Stimulated activated CD8-positive, alpha-beta memory T cell treated with anti-CD3 and anti-CD28 coated beads, Interleukin-7, amount 100 ng/mL, for 4 hours (primary cell): Measurements from ENCODE around the gene ZBTB18.

Source experiments
- DNase-seq, 2 donors: peaks; one replicate each; pipeline ENCODE4 v3.0.0-alpha.2; 2020; ENCODE audit warnings: low read depth in 2 of 2

Gene ZBTB18

DNA sequence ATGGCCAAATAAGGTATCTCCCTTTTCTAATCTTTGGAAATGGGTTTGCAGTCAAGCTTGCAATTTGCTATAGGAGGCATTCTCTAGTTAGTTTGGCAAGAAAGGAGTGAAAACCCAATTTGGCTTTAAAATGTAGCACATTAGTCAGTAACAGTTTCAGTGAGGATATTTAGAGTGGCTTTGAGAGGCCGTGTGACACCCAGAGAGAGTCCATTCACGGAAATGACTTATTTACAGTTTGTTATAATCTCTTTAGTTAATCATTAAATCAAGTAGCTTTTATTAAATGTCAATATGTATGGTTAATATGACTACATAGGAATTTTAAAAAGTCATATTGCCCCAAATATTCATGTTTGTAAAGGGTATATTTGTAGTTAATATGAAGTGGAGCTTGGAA is 9.6 kb downstream of the ZBTB18 start:
- no peak for DNase-seq

DNA sequence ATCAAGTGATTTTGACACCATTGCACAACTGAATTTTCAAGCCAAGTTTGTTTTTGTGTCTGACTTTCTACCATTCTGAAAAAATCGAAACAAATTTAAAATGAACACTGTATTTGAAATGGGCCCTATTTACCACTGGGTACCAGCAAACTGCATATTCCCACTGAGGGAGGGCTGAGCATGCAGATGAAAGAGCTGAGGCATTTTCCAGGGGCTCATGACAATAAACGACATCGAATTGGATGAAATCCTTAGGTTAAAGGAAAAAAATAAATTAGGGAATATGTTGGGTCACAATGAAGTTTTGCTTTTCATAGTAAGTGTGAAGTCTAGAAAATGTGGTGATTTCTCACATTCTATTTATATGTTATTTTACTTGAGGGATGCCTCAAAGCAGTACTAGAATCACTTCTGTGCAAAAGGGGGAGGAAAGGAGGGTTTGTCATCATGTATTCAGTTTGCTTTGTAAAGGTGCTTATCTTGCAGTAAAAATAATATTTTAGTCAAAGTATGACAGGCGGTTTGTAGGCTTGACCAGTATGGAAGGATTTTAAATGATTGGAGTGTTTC is 11.2 kb downstream of the ZBTB18 start:
- DNase-seq: no peak

DNA sequence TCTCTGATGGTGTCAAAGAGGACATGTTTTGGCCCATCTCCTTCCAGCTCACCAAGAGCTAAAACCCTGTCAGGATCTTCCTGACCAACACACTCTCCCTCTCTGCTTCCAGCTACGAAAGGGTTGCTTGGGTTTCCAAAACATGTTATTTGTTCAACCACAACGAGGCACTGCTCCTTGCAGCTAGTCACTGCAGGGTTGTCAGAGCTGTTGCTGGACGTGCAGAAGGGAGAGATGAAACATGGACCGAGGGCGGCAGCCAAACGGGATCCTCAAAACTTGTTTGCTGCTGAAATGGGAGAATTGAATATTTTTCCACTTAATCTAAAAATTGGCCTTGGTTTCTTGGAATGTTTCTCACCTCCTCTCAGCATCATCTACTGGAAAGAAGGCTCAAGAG is 12.4 kb downstream of the ZBTB18 start:
- no peak for DNase-seq

DNA sequence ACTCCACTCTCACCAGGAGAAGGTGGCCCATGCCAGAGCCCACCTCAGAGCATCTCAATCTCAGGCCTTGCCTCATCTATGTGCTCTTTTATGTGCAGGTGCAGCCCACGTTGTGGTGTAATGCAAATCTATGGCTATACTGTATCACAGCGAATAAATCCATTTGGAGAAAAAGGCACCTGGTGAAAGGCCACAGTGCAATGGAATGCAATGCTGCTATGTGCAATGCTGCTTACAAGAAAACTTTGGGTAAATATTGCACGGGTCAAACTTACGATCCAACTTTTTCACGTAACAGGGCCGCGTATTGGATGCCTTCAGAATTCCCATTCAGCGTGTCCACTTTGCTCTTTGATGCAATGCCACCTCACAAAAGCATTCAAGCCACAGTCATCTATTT is 13.5 kb downstream of the ZBTB18 start:
- no peak for DNase-seq

DNA sequence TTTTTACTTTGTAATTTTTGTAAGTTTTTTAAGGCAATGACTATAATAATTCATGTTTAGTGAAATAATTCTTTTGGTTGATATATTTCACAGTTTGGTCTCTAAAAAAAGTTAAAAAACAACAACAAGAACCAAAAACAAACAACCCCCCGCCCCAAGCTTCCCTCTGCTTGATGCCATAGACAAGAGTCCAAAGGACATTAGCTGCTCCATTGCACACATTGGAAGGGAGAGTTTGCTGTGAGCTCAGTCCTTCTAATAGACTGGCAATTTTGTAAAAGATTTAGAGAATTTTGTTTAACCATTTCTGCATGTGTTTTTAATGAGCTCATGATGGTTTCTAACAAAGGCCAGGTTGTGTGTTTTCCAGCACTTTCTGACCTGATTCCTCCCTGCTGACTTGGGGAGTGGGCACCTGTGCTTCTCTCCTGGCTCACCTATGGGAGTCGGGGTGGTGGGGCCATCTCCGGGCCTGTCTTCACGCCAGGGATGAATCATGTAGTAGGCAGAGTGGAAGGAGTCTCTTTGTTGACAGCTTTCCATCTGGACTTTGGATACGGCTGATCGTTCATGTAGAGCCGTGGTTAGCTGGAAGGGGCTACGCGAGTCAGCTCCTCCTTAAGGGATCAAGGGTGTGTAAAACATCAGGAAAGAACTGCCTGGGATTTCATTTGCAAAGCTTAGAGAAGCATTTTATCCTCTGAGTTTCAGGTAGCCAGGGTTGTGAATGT is 14.1 kb downstream of the ZBTB18 start:
- no peak for DNase-seq

DNA sequence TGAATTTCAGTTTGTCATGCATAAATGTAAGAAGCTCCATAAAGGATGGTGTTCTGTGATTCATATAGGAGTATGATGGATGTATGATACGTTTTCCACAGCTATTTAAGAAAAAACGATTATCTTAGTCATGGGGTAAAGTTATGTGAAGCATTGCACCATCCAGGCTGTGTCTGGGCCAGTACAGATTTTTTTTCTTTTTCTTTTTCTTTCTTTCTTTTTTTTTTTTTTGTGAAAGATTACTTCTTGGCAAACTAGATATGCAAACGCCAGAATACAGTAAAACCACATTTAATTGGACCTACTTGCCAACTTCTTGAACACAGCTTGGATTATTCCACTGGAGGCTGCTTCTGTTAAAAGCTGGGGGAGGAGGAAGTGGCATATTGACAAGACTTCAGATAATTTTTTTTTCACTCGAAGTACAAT is 14.9 kb downstream of the ZBTB18 start:
- no peak for DNase-seq

DNA sequence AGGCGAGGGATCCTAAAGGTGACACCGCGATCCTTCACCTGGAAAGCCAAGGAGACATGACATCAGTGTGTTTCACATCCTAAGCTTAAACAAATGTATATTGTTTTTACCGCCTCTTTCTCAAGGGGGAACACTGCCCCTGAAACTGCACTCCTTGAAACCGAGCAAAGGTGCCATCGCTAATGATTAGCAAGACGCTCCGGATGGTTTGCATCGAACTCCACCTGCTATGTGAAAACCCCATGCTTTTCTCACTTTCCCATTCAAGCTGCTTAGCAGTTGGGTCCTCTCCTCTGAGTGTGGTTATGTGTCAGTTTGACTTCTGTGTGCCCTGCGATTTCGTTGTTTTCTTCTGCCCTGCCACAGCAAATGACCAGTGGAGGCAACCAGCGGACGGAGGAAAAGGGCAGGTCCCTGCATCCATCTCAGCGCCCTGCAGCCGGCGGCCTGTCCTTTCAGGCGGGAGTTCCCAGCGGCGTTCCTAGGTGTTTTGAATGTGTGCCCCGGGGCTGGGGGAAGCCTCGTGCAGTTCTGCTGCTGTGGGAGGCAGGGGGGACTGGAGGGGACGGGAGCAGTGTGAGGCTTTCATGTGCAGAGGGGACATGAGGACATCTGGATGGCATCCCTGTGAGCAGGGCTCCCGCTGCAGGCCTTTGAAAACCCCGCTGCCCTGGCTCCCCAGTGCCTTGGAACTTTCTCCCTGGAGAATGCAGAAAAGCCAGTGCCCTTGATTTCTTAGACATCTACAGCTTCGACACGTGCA is 16.1 kb downstream of the ZBTB18 start:
- no peak for DNase-seq

DNA sequence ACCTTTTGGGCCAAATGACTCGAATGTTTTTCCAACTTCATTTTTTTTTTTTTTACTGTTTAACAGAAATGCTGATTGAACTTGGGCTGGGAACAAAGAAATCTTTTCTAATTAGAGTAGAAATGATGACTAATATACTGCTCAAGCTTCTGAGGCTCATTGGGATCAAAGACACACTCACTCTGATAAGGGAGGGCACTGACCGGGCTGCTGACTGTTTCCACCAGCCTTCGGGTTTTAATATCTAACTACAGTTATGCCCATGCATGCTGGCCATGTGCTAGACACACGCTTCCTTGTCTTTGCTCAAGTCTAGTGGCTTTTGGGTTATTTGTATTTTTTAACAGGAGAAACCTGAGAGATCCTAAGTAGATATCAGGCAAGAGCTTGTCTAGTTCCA is 16.8 kb downstream of the ZBTB18 start:
- DNase-seq: no peak

DNA sequence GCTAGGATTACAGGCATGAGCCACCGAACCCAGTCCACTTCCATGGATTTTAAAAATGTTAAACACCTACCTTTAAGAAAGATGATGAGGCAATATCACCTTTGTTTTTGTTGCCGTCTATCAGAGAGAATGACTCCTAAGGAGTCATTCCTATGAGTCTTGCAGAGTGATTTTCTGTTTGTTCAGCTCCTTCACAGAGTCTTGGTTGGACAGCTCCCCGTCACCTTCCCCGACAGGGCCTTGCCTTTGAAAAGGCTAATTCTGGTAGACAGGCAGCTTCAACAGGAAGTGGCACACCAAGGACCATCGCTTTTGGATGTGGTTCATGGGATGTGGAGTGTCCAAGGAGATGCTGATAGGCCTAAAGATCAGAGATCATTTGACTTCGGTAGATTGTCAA is 17.5 kb downstream of the ZBTB18 start:
- DNase-seq: no peak

DNA sequence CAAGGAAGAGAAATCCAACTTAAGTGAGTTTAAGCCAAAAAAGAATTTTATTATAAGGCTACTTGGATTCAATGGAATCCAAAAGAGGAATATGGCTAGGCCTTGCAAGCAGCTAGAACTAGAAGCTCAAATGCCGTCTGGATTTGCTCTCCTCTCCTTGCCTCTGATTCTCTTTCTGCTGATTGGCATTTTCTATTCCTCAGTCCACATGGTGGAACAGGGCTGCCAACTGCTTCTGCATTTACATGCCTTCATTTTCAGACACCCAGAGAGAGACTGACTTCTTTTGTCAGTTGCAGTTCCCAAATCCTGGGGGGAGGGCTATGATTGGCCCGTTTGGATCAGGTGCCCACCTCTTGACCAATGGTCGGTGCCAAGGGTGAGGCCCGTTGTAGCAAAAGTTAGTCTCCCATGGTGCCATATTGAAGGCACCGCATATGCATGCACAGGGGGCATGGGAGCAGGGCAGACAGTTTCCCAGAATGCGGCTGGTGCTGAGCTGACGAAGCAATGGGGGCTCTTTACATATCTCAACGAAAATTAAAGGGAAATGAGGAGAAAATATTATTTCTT is 18.3 kb downstream of the ZBTB18 start:
- DNase-seq: no peak

DNA sequence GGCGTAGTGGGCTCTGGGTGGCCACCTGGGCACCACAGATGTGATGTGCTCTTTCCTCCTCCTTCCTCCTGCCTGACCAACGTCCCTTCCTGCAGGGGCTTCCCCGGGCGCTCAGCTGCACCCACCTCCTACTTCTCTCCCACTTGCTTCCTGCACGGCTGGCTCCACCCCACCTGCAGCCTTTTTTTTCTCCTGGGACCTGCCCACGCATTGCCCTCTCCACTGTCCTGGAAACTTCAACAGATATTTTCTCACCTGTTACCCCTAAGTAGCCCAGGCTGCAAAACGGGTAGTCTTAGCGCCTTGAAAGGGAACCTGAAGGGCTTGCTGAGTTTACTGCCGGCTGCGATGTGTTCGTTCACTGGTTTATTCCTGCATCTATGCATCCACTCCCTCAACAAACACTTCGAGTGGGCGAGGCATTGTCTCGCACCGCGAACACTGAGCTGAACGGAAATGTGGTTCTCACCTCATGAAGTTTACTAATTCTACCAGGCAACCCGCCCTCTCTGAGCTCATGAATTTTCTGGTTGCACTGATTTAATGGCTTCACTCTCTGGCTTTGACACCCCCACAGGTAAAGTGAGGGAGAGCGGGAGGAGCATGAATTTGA is 23.6 kb downstream of the ZBTB18 start:
- DNase-seq: peak; percentile 63 to 64

DNA sequence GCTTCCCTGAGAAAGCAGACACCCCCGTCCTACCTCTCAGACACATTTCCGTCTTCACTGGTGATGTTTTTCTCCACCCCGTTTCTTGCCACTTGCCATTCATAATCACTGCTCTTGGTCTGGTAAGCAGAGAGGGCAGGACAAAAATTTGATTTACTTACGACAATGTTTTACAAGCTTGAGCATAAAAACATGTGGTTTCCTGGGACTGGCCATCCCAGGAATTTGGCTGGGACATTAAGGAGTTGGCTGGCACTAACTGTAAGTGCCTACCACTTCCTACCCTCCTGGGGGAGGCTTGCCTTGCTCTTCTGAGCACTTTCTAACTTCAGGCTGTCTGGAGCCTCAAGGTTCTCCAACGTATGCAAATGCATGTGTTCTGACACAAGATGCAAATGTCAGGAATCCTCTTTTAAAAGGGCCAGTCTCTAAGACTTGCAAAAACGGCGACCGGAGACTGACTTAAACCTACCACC is 24.2 kb downstream of the ZBTB18 start:
- DNase-seq: no peak

DNA sequence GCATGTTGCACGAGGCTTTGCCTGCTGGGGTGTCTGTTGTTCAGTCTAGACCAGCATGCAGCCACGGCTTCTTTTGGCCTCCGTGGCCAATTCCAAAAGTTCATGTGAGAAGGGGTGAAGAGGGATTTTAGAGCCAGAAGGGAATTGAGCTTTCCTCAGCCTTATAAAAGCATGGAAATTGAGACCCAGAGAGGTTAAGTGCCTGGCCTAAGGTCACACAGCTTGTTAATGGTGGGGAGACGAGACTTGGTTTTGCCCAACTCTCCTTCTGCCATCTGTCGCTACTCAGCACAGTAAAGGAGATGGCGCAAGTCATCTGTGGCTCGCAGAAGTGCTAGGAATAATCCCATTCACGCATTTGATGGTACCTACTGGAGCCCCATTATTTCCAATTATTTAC is 25.7 kb downstream of the ZBTB18 start:
- no peak for DNase-seq

DNA sequence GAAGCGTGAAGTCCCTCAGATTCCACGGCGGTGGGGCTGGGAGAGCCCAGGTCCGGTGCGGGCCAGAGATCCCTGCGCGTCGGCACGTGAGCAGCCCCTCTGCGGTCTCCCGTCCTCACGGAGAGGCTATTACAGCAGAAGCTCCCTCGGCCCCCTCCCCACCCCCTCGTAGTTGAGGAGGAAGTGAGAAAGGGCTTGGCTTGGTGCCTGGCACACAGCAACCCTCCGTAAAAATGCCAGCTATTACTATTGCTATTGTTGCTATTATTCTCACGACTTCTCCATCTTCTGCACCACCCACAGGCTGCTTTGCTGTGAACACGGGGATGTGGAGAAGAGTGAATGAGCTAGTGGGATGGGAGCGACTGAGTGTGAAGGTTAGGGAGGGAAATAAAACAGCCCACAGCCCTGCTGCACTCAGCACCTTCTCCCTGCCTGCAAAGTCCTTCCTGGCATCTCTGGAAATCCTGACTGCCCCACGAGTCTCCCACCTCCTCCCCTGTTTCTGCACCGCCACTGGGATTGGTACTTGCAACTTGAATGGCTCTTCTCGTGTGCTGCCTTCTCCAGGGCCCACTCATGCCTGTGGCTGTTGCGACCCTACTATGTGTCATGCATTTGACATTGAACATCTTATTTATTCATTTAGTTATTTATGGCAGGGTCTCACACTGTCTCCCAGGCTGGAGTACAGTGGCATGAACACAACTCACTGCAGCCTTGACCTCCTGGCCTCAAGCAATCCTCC is 26.6 kb downstream of the ZBTB18 start:
- no peak for DNase-seq

DNA sequence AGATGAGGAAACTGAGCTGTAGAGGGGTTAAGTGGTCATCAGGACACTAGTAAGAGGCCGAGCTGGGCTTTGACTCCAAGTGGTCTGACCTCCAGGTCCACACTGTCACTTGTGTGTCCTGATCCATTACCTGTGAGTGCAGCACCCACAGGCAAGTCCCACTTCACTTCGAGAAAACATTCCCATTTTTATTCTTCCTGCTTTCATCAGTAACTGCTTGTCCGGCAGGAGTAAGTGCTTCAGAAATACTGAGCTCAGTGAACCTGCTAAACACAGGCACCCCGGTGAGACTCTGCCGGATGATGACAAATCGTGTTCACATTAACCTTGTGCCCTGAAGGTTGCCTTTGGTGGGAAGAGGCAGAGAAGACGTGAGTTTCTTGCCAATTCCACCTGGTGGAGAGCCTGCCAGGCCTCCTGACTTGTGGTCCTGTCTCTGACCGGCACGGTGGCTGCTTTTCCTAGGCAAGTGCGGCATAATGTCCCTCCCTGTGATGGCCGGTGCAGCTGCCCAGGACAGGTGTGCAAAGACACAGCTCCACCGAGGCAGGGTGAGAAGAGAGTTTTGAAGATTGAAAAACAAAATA is 29.4 kb downstream of the ZBTB18 start:
- no peak for DNase-seq

DNA sequence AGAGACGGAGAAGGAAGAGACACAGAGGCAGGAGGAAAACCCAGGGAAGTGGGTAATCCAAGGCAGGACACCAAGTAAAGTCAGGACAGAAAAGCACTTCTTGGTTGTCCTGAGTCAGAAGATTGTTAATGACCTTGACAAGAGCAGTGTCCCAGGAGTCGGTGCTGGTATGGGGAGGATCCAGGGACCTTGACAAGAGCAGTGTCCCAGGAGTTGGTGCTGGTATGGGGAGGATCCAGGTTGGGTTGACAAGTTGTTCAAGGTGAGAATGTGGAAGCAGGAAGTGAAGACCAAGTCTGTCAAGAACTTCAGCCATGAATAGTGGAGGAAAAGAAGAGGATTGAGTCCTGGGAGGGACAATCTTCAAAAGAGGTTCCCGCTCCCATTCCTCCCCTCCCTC is 31.9 kb downstream of the ZBTB18 start:
- no peak for DNase-seq

DNA sequence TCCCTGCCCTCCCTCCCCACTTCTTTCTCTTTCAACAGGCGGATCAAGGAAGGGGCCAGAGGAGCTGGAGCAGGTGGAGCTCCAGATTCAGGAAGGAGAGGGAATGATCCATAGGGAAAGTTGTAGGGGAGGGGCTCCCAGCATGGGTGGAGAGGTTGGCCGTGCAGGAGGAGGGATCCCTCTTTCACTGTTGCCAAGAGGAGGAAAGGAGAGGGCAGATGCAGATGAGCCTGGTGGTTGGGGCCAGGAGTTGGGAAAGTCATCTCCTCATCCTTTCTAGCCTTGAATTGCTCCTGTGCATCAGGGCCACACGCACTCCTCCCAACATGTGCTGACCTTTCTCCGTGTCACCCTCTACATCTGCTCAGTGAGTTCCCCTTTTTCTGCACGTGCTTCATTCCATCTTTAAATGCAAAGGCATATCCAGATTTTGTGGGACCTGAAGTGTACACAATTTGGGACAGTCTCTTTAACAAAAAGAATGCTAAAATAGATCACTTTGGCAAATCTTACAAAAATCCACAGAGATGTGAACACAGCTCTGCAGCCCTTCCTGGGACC is 32.4 kb downstream of the ZBTB18 start:
- no peak for DNase-seq

DNA sequence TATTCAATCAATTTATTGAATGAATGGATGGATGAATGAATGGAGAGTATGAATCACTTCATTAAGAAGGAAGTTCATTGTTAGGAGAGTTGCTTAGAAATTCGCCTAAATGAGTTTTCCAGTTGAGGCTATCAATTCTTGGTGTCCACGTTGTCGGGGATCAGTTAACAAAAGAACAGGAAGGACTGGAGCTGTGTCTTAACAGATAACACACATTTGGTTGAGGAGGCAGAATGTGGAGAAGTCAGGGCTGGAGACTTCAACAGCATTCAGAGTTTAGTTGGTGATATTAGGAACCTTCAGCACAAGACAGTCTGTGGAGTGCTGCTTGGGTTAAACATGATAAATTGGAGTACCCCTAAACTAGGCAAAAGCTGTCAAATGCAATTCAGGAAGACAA is 33.7 kb downstream of the ZBTB18 start:
- DNase-seq: no peak

DNA sequence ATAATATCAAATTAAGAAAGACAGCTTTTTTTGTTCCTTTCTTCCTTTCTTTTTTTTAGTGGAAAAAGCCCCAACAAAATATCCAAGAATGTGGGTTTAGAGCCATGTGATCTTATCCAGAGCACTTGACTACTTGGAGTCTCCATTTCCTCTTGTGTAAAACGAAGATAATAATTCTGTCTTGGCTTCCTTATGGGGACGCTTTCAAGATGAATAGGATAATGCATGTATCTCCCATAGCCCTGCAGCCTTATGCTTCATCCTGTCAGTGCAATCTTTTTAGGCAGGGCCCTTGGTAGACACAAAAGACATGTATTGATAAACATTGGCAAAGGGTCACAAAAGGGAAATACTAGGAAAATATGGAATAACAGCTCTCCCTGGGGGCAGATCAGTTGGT is 34.8 kb downstream of the ZBTB18 start:
- DNase-seq: no peak

DNA sequence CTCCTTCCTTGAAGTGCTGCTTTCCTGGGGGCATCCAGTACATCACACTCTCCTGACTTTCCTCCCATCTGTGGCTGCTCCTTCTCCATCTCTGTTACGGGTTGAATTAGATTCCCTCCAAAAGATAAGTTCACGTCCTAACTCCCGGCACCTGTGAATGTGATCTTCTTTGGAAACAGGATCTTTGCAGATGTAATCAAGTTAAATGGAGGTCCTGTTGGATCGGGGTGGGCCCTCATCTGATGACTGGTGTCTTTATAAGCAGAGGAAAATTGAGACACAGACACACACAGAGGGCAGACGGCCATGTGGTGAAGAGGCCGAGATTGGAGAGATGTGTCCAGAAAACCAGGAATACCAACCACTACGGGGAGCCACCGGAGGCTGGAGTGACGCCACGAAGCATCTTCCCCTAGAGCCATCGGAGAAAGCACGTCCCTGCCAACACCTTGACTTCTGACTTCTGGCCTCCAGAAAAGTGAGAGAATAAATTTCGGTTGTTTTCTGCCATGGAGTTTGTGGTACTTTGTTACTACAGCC is 36.0 kb downstream of the ZBTB18 start:
- DNase-seq: no peak

DNA sequence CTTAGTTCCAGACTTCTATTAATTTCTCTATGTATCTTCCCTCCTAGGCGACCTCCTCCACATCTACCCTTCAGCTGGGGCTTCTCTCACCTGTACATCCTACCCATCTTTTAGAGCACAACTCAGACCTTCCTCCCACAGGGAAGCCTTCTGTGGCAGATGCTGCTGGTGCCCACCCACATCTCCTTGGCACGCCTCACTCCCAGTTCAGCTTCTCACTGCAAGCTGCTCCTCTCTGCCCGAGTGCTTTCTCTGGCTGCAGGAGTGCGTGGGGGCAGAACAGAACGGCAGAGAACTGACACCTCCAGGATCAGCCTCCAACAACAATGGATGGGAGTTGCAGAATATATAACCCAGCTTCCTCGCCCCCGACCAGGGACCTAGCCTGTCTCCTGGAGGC is 36.5 kb downstream of the ZBTB18 start:
- no peak for DNase-seq
